Stimulated activated CD4-positive, alpha-beta T cell treated with anti-CD3 and anti-CD28 coated beads, Interleukin-2, amount 100 ng/mL, for 24 hours (primary cell): Measurements from ENCODE around the gene EIF4B.

Source experiments
- DNase-seq, 2 donors: peaks; one replicate each; pipeline ENCODE4 v3.0.0-alpha.2; 2020

Gene EIF4B

DNA sequence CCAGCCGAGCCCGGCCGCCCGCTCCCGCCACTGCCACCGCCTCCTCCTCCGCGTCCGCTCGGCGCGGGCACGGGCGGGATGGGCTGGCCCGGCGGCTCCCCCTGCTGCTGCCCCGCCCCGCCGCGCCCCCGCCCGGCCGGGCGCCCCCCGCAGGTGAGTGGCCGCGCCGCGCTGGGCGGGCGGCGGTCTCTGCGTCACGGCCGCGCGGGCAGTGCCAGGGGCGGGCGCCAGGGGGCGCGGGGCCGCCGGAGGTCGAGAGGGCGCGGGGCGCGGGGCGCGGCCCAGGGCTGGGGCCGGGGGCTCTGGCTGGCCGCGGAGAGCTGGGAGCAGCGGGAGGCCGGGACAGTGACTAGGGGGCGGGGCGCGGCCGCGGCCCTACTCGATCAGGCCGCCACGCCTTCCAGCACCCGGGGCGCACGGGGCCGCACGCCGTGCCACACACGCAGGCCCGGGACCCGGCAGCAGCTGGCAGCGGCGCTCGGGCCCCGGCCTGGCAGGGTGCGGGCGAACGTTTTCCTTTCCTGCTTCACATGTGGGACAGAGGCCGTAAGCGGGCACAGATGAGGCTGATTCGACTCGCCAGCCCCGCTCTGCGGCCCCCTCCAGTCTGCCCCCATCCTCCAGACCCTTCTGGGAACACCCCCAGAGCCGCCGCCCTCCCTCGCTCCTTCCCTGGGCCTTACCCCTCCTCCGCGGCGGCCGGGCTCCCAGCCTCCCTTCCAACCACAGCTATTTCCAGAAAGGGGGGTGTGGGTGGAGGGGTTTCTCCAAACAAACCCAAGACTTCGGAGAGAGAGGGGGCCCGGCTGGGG lies 41.2 kb downstream of the EIF4B start:
- peak; percentile 72 to 73 for DNase-seq

DNA sequence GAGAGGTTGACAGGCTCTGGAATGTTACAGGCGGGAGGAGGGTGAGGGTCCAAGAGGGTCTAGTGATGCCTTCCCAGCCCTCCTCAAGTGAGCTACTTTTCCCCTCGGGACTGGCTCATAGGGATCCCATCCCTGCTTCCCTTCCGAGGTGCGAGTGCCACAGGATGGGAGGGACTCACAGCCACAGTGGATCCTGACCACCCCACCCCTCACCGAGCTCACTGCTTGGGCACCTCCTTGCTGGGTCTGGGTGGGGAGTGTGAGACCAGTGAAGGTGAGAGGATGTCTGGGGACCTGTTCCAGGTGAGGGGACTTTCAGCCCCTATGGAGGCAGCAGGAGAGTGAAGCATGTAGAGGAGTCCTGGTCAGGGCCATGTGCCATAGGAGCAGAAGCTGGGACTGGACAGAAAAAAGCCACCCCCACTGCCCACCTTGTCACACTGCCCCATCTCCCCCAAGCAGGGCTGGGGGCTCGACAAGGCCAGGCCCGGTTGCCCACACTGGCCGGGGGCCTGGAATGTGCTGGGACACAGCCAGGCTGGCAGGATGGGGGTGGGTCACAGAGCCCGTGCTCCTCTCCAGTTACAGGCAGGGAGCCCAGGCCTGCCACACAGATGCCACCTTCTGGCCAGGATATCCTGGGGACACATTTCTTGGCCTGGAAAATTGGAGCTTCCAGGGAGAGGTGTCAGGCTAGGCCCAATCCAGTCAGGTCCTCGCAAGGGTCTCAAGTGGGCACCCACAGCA lies 42.0 kb downstream of the EIF4B start:
- no peak for DNase-seq

DNA sequence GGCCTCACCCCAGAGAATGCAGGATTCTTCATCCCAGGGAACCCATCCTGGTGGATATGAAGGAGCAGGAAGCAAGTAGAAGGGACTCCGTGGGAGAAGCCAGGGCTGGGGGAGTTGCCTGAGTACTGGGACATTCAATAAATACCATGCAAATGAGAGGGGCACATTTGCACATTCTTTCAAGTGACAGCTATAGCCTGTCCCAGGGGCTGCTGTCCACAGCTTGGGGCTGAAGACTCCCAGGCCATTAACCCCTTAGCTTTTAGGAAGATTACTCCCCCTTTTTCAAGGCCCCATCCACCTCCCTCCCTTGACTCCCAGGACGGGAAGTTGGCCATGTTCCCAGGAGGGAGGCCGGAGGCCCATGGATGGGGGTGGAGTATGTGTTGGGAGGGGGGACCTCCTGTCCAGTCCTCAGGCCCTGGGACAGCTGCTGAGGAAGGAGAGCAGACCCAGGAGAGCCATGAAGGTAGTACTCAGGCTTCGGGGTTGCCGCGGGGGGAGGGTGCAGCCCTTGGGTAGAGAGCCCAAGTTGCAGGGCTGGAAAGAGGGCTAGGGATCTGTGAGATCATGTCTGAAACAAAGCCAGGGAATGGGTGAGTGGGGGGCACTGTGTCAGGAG lies 42.6 kb downstream of the EIF4B start:
- no peak for DNase-seq

DNA sequence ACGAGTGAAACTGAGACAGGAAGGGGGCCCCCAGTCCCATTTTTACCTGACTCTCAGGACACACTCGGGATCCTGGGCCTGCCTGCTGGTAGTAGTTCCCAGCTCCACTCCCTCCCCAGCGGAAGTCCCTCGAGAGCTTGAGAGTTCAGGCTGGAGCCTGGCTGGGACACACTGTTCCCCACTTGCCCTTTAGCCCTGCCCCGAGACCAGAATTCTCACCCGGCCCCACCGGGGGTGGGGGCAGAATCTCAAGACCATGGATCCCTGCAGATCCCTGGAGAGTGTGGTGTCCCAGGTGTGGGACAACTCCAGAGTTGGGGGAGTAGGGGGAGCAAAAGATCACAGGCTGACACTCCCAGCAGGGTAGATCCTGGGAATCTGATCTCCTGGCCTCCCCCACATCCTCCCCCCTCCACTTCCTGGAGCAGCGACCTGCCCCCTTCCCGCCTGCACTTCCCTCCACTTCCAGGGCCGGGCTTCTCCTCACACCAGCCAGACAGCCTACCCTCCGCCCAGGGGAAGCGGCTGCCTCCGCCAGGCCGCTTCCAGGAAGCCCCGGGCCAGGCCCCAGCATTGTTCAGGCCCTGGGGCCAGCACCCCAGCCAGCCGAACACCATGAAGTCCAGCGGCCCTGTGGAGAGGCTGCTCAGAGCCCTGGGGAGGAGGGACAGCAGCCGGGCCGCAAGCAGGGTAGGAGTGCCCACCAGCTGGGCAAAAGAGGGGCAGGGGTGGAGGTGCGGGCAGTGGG lies 43.5 kb downstream of the EIF4B start, which contains the start of gene TNS2:
TNS2 (plus strand) TSS at position 495 of the 748 bp plus-strand sequence; CDS start at position 616, 121 bp downstream.
- DNase-seq: no peak

DNA sequence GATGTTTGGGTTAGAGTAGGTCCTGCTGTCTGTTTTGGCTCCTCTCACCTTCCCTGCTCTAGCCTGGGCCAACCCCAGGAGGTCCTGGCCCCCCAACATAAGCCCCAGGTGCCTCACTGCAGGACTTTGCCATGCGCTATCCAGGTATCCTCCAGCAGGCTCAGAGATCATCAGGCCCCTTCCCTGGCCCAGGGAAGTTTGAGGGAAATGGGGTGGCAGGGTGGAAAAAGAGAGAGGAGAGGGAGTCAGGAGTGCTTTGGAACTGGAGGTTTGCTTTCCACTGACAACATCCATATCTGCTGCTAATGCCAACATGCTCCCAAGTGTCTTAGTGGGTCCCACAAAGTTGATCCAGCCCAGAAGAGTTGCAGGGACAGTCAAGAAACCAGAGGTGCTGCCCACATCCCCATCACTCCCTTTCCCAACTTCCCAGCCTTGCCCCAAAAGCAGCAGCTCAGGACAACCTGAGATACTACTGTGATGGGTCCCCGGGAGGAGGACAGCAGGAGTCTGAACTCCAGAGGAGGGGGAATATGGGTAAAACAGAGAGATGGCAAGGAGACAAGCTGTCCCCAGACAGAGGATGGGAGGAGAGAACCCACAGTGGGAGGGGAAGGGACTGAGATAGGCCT lies 44.3 kb downstream of the EIF4B start:
- DNase-seq: no peak

DNA sequence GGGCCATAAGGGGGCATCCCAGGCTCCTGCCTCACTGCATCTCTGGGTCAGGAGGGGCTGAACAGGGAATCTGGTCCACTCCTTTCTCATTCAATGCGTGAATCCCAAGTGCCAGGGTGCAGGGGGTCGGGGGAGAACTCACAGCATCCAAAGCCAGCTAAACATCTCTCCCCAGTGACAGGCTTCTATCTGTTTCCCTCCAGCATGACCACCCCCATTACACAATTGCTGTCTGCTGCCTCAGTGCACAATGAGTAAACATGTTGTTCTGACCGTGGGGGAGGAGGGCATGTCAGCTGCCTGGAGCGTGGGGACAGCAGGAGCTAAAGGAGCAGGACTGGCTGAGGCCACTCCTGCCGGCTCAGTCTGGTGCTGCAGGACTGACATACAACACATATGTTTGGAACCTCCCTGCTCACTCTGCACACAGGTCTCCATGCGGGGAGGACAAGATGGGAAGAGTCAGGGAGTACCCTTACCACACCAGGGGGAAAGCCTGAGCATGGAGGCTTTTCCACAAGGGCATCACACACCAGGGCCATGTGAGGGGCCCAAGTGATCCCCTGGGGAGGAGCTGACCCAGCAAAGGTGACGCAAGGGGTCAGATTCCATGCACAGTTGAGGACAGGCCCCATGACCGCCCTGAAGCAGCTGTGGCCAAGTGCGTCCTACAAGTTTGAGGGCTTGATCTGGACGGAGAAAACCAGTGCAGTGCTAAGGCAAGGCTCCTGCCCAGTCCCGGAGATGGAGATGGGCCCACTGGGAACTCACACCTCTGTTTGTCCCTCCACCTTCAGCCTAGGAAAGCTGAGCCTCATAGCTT lies 45.0 kb downstream of the EIF4B start:
- no peak for DNase-seq

DNA sequence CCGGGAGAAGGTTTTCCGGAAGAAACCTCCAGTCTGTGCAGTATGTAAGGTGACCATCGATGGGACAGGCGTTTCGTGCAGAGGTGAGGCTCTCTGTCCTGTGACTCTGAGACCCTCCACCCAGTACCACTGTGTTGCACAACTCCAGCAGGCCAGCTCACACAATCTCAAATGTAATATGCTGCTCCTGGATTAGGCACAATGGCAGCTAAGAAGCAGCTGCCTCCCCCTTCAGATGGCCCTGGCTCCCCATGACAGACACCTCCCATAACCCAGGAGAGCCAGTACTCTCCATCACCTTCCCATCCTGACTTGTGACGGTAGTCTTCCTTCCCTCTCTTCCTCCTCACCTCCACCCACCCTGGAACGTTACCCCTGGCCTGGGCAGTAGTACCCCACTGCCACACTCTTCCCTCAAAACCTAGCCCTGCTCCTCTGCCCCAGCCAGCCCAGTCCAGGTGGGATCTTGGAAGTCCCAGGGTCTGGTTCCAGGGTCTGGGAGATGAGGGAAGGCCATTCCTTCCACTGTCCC lies 45.7 kb downstream of the EIF4B start:
- no peak for DNase-seq

DNA sequence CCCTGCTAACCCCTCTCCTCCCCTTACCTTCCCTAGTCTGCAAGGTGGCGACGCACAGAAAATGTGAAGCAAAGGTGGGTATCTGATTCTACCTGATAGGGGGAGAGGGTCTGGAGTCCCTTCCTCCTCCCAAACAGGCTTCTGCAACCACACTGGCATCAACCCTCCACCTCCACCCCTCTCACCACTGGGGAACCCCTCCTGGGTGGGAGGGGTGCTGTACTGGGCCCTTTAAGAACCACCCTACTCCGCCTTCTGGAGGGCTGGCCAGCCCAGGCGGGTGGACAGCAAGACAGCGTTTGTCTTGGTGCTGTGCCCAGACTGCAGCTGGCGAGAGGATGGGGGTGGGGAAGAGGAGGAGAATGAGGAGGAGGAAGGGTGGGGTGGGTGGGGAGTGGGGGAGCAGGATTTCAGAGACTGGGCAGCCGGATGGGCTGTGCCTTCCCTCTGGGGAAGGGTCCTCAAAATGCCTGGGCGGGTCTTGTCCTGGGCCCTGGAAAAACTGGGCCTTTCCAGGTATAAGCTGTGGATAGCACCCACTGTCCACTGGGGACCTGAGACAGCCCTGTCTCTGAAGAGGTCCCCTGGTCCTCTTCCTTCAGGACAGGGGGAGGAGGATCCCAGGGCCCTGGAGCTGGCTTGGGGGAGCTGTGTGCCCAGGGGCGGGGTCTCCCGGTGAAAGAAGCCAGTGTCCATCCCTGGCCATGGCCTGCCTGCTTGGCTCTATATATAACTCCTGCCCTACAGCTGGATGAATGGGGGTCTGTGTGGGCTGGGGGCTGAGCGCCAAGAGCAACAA lies 46.4 kb downstream of the EIF4B start:
- DNase-seq: no peak

DNA sequence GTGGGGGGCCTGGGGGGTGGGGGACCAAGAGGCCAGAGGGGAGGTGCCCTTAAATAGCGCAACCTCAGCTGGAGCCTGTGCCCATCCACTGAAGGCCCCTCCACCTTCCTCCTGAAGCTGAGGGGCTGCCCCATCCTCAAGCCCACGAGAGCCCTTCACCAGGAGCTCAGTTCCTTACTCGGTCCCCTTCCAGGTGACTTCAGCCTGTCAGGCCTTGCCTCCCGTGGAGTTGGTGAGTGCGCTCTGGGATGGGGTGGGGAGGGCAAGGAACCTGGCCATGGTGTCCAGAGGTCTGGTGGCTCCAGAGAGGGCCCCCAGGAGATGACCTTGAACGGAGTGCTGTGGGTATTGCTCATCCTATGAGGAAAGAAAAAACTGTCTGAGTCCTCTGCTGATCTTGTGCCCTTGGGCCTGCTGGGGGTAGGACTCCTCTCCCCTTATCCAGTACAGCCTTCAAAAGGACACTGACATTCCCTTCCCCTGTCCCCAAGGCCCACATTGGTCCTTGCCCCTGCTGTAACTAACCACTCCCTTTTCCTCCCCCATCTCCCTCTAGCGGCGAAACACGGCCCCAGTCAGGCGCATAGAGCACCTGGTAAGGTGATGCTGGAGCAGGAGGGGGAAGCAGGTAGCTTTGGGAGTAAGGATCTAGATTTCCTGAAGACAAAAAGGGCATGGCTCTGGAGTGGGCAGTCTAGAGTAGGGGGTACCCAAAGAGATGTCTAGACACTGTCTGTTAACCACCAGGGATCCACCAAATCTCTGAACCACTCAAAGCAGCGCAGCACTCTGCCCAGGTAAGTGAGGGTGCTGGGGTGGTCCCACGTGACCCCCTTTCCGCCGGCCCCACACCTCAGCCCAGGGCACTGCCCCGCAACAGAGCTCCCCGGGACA lies 47.2 kb downstream of the EIF4B start:
- DNase-seq: peak; percentile 59 to 65

DNA sequence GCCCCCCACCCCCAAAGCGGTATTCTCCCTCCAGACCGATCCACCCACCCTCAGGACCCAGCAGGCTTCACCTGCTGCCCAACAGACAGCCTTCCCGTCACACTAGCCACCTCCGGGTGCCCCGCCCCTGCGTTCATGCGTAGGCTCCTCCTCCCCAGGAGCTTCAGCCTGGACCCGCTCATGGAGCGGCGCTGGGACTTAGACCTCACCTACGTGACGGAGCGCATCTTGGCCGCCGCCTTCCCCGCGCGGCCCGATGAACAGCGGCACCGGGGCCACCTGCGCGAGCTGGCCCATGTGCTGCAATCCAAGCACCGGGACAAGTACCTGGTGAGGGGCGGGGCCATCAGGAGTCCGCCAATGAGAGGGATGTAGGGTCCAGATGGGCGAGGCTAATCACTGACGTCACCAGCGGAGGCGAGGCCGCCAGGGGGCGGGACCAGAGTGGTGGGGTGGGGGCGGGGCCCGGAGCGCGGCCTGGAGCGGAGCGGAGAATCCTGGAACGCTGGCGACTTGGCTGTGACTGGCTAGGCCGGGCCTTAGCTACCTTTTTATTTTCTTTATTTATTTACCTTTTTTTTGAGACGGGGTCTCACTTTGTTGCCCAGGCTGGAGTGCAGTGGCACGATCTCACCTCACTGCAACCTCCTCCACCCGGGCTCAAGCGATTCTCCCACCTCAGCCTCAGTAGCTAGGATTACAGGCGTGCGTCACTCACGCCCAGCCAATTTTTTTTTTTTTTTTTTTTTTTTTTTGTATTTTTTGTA lies 48.0 kb downstream of the EIF4B start:
- peak; percentile 93 to 95 for DNase-seq

DNA sequence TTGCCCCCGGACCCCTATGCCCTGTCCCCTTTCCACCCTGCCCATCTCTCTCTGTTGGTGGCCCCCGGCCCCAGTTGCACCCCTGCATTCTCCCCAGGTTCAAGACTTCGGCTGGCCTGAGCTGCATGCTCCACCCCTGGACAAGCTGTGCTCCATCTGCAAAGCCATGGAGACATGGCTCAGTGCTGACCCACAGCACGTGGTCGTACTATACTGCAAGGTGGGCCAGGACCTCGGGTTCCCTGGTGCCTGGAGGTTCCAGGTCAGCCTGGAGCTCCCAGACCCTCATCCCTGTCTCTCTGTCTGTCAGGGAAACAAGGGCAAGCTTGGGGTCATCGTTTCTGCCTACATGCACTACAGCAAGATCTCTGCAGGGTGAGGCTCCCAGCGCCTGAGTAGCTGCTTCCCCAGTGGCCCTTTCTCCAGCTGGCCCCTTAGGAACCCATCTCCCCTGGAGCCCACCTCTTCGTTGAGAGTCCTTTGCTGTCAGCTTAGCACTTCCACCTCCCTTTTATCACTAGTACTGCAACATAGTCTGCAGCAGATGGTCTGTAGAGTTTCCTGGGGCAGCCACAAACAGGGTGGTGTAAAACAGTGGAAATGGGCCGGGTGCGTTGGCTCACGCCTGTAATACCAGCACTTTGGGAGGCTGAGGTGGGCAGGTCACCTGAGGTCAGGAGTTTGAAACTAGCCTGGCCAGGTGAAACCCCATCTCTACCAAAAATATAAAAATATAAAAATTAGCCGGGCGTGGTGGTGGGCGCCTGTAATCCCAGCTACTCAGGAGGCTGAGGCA lies 49.4 kb downstream of the EIF4B start:
- no peak for DNase-seq

DNA sequence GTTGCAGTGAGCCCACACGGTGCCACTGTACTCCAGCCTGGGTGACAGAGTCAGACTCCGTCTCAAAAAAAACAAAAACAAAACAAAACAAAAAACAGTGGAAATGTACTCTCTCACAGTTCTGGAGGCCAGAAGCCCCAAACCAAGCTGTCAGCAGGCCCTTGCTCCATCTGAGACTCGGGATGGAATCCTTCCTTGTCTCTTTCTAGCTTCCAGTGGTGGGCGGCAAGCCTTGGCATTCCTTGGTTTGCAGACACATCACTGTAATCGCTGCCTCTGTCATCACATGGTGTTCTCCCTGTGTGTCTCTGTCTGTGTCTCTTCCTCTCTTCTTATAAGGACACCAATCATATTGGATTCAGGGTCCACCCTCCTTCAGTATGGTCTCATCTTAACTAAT lies 50.0 kb downstream of the EIF4B start:
- DNase-seq: no peak

DNA sequence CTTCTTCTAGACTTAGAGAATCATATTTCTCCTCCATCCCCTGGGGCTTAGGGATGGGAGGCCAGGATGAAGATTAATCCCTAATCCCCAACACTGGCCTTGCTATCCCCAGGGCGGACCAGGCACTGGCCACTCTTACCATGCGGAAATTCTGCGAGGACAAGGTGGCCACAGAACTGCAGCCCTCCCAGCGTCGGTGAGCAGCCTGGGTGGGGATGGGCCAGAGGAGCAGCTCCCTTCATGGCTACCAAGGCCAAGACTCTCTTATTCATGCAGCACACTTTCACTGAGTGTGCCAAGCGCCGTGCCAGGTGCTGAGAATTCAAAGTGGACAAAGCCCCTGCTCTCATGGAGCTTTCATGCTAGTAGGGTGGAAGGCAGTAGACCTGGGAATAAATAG lies 50.6 kb downstream of the EIF4B start:
- DNase-seq: no peak

DNA sequence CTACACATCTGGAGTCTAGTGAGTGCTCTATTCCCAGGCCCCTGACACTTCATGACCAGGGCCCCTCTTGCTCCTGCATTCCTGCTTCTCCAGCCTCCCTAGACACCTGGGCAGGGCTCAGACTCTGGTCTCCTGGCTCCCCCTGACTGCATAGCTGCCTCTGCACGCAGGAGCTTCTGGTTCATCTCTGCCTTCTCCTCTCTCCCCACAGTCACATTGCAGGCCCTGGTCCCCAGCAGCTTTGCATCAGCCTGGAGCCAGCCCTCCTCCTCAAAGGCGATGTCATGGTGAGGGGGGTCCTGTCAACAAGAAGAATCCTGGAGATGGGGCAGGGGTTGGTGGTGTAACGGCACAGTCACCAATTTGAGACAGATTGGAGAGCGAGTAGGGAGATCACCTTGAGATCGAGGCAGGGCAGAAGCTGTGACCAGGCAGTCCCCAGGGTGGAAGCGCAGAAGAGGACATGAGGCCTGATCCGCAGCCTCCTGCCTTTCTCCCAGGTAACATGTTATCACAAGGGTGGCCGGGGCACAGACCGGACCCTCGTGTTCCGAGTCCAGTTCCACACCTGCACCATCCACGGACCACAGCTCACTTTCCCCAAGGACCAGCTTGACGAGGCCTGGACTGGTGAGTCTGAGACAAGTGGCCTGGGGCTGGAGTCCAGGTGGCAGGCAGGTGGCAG lies 51.7 kb downstream of the EIF4B start:
- DNase-seq: no peak

DNA sequence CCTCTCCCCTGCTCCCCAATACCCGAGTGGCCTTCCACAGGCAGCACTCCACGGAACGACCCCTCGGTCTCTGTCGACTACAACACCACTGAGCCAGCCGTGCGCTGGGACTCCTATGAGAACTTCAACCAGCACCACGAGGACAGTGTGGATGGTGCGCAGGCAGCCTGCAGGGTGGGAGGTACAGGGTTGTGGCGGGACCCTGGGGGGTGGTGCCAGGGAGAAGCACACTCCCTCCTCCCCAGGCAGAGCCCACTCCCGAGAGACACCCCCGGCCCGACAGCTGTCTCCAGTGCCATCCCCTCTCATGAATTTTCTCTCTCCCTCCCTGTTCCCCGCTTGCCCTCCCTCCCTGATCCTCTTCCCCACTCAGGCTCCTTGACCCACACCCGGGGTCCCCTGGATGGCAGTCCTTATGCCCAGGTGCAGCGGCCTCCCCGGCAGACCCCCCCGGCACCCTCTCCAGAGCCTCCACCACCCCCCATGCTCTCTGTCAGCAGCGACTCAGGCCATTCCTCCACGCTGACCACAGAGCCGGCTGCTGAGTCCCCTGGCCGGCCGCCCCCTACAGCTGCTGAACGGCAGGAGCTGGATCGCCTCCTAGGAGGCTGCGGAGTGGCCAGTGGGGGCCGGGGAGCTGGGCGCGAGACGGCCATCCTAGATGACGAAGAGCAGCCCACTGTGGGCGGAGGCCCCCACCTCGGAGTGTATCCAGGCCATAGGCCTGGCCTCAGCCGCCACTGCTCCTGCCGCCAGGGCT lies 52.6 kb downstream of the EIF4B start:
- DNase-seq: no peak

DNA sequence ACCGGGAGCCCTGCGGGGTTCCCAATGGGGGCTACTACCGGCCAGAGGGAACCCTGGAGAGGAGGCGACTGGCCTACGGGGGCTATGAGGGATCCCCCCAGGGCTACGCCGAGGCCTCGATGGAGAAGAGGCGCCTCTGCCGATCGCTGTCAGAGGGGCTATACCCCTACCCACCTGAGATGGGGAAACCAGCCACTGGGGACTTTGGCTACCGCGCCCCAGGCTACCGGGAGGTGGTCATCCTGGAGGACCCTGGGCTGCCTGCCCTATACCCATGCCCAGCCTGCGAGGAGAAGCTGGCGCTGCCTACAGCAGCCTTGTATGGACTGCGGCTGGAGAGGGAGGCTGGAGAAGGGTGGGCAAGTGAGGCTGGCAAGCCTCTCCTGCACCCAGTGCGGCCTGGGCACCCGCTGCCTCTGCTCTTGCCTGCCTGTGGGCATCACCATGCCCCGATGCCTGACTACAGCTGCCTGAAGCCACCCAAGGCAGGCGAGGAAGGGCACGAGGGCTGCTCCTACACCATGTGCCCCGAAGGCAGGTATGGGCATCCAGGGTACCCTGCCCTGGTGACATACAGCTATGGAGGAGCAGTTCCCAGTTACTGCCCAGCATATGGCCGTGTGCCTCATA lies 53.3 kb downstream of the EIF4B start:
- no peak for DNase-seq
